T-helper 1 cell treated with Interleukin-12 subunit alpha and Interleukin-12 subunit beta and Interleukin-4 antibody, amounts not matched to agents 30 μg/mL and 1 μg/mL, for 36 hours (primary cell): ENCODE results near the gene SPG7.

Source experiments
- H3K27ac Mint-ChIP-seq: one replicate; pipeline ENCODE4 v1.8.0; 2021; ENCODE audit warnings: mild to moderate bottlenecking, mixed read lengths
- H3K27me3 Mint-ChIP-seq: one replicate; pipeline ENCODE4 v1.8.0; 2021; ENCODE audit warnings: low read depth, mixed read lengths
- H3K36me3 Mint-ChIP-seq: one replicate; pipeline ENCODE4 v1.8.0; 2021; ENCODE audit warnings: low read depth, mixed read lengths
- H3K4me1 Mint-ChIP-seq: one replicate; pipeline ENCODE4 v1.8.0; 2021; ENCODE audit warnings: low read depth, mixed read lengths
- H3K4me3 Mint-ChIP-seq: one replicate; pipeline ENCODE4 v1.8.0; 2021; ENCODE audit warnings: mild to moderate bottlenecking, moderate library complexity, mixed read lengths
- H3K9me3 Mint-ChIP-seq: one replicate; pipeline ENCODE4 v1.8.0; 2021; ENCODE audit warnings: mixed read lengths

Gene SPG7

GRCh38 chr16:89541792-89542191 is 33.6 kb downstream of the SPG7 start:
- H3K9me3 Mint-ChIP-seq: no peaks in the 10 kb centered on the region

GRCh38 chr16:89544113-89544512 is 35.9 kb downstream of the SPG7 start:
- H3K27me3 Mint-ChIP-seq: no peaks in the 10 kb centered on the region
- H3K36me3 Mint-ChIP-seq: peaks cover 6% of the 10 kb centered on the region
- H3K9me3 Mint-ChIP-seq: no peaks in the 10 kb centered on the region
- H3K4me3 Mint-ChIP-seq: no peak overlapping the region
- H3K4me1 Mint-ChIP-seq: peaks cover 6% of the 10 kb centered on the region
- no peak overlapping the region for H3K27ac Mint-ChIP-seq

More at GRCh38 chr16:89541792-89542191, 33.6 kb downstream of the SPG7 start:
- no peaks in the 10 kb centered on the region for H3K27me3 Mint-ChIP-seq
- no peaks in the 10 kb centered on the region for H3K4me1 Mint-ChIP-seq
- H3K27ac Mint-ChIP-seq: no peak overlapping the region
- no peak overlapping the region for H3K4me3 Mint-ChIP-seq
- peaks cover 2% of the 10 kb centered on the region for H3K36me3 Mint-ChIP-seq

GRCh38 chr16:89544713-89545043 is 36.5 kb downstream of the SPG7 start:
- H3K36me3 Mint-ChIP-seq: peaks cover 11% of the 10 kb centered on the region
- peaks cover 10% of the 10 kb centered on the region for H3K4me1 Mint-ChIP-seq
- no peaks in the 10 kb centered on the region for H3K9me3 Mint-ChIP-seq
- H3K4me3 Mint-ChIP-seq: no peak overlapping the region
- no peak overlapping the region for H3K27ac Mint-ChIP-seq
- no peaks in the 10 kb centered on the region for H3K27me3 Mint-ChIP-seq

DNA sequence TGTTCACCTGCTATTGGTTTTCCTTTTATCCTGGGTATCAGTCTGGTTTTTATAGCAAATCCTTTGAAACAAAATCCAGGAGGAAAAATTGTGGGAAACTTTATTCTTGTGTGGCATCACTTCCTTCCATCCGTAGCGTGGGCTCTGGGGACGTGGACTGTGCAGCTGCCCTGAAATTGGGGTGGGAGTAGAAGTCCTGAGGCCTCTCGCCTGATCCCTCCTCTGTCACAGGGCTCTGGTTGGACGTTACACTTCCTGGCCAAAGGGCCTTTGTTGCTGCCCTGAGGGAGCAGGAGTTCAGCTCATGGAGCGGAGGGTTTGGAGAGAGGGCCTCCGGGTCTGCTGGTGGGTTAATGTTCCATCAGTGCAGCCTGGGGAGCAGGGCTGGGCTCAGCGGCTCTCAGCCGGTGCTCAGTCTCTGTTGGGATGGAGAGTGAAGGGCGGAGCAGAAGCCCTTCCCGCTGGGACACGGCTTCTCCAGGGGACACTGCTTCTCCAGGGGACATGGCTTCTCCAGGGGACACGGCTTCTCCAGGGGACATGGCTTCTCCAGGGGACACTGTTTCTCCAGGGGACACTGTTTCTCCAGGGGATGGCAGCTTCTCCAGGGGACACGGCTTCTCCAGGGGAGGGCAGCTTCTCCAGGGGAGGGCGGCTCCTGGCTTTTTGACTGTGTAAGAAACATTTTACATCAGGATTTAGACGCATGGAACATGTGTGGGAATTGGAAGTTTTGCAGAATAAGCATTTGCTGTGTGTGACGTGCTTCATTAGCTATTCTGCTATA is 37.0 kb downstream of the SPG7 start:
- Mint-ChIP-seq H3K27me3 (no peaks in the 10 kb centered on the region), H3K36me3 (peaks cover 11% of the 10 kb centered on the region), H3K27ac (no peak overlapping the region), H3K9me3 (no peaks in the 10 kb centered on the region), H3K4me1 (peaks cover 10% of the 10 kb centered on the region), H3K4me3 (no peak overlapping the region)

DNA sequence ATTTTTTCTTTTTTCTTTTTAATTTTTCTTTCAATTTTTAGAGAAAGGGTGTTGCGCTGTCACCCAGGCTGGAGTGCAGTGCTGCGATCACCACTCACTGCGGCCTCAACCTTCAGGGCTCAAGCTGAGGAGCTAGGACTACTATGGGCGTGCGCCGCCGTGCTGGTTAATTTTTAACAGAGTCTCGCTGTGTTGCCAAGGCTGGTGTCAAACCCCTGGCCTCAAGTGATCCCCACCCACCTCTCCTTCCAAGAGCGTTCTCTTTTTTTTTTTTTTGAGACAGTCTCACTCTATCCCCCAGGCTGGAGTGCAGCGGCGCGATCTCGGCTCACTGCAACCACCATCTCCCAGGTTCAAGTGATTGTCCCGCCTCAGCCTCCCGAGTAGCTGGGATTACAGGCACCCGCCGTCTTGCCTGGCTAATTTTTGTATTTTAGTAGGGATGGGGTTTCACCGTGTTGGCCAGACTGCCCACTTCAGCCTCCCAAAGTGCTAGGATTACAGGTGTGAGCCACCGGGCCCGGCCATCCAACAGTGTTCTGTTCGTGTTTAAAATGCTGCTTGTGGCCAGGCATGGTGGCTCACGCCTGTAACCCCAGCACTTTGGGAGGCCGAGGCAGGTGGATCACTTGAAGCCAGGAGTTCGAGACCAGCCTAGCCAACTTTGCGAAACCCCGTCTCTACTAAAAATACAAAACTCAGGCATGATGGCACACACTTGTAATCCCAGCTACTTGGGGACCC is 37.8 kb downstream of the SPG7 start:
- Mint-ChIP-seq H3K36me3 (peaks cover 11% of the 10 kb centered on the region), H3K9me3 (no peaks in the 10 kb centered on the region), H3K27ac (no peak overlapping the region), H3K4me1 (peaks cover 10% of the 10 kb centered on the region), H3K27me3 (no peaks in the 10 kb centered on the region), H3K4me3 (no peak overlapping the region)

DNA sequence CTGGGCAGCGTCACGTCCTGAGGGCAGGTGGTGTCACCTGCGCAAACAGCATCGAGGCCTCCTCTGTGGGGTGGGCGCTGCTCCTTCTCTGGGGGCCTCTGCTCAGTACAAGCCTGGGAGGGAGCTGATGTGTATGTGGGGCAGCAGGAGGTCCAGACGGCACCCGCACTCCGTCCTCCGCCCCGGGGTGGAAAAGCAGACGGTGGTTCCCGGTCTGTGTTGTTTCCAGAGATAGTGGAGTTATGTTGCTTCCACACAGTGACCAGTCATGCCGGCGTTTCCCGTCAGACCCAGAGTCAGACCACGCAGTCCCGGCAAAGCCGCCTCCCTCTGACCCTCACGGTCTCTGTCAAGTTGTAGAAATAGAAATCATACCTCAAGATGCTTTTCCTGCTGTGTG is 38.6 kb downstream of the SPG7 start:
- peaks cover 10% of the 10 kb centered on the region for H3K4me1 Mint-ChIP-seq
- H3K36me3 Mint-ChIP-seq: peaks cover 11% of the 10 kb centered on the region
- no peaks in the 10 kb centered on the region for H3K27me3 Mint-ChIP-seq
- H3K27ac Mint-ChIP-seq: no peak overlapping the region
- H3K4me3 Mint-ChIP-seq: no peak overlapping the region
- no peaks in the 10 kb centered on the region for H3K9me3 Mint-ChIP-seq

DNA sequence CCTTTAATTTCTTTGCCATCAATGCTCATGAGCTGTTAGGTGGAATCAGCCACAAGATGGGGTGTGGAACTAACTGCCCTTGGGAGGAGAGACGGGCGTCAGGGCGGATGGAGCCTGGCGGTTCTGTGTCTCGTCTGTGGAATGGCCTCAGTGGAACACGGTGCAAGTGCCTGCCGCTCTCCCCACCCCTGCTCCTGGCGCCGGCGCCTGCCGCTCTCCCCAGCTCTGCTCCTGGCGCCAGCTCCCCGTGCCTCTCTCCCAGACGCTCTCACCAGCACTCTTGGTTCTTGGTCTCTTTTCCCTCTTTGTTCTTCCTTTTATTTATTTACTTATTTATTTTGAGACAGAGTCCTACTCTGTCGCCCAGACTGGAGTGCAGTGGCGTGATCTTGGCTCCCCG is 39.1 kb downstream of the SPG7 start:
- H3K36me3 Mint-ChIP-seq: peaks cover 11% of the 10 kb centered on the region
- no peaks in the 10 kb centered on the region for H3K27me3 Mint-ChIP-seq
- H3K27ac Mint-ChIP-seq: no peak overlapping the region
- H3K4me1 Mint-ChIP-seq: peaks cover 10% of the 10 kb centered on the region
- H3K4me3 Mint-ChIP-seq: no peak overlapping the region
- H3K9me3 Mint-ChIP-seq: no peaks in the 10 kb centered on the region

GRCh38 chr16:89547860-89548259 is 39.7 kb downstream of the SPG7 start:
- peaks cover 10% of the 10 kb centered on the region for H3K4me1 Mint-ChIP-seq
- H3K4me3 Mint-ChIP-seq: no peak overlapping the region
- no peaks in the 10 kb centered on the region for H3K27me3 Mint-ChIP-seq
- peaks cover 13% of the 10 kb centered on the region for H3K36me3 Mint-ChIP-seq
- H3K9me3 Mint-ChIP-seq: no peaks in the 10 kb centered on the region
- no peak overlapping the region for H3K27ac Mint-ChIP-seq

DNA sequence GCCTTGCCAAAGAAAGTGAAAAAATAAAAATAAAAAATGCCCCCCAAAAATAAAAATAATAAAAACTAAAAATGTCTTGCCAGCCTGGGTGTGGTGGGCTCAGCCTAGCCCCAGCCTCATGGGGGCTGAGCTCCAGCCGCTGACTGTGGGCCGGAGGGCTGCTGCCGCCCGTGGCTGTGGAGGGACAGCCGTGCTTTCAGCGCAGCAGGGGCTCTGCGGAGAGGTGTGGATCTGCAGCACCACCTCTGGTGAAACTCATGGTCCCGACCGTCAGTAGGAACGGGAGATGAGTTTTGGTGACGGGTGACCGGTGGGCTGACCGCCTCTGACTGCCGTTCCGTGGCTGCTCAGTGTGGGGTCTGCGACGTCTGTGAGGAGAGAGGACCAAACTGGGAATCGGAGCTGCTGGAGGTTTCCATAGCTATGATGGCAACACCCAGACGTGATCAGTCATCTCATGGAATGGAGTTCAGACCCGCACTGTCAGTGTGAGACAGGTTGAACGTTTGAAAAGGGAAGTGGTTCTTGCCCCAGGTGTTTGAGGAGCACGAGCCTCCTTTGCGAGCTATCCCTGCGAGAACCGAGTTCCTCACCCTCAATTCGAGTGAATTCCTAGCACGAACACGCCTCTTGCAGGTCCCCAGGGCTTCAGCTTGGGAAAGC is 40.3 kb downstream of the SPG7 start:
- no peaks in the 10 kb centered on the region for H3K9me3 Mint-ChIP-seq
- H3K4me3 Mint-ChIP-seq: no peak overlapping the region
- H3K36me3 Mint-ChIP-seq: peaks cover 13% of the 10 kb centered on the region
- H3K27ac Mint-ChIP-seq: peak overlapping the region; percentile 52
- H3K4me1 Mint-ChIP-seq: peaks cover 10% of the 10 kb centered on the region
- no peaks in the 10 kb centered on the region for H3K27me3 Mint-ChIP-seq

- H3K36me3 Mint-ChIP-seq: peaks cover 13% of the 10 kb centered on the region
- peaks cover 10% of the 10 kb centered on the region for H3K4me1 Mint-ChIP-seq
- H3K4me3 Mint-ChIP-seq: peak overlapping the region; percentile 21
- no peaks in the 10 kb centered on the region for H3K9me3 Mint-ChIP-seq
- H3K27ac Mint-ChIP-seq: peak overlapping the region; percentile 81
- H3K27me3 Mint-ChIP-seq: no peaks in the 10 kb centered on the region
Observed at GRCh38 chr16:89549007-89549700, 41.0 kb downstream of the SPG7 start.

- H3K27ac Mint-ChIP-seq: no peak overlapping the region
- H3K4me1 Mint-ChIP-seq: peaks cover 10% of the 10 kb centered on the region
- no peaks in the 10 kb centered on the region for H3K9me3 Mint-ChIP-seq
- H3K36me3 Mint-ChIP-seq: peaks cover 13% of the 10 kb centered on the region
- no peak overlapping the region for H3K4me3 Mint-ChIP-seq
- no peaks in the 10 kb centered on the region for H3K27me3 Mint-ChIP-seq
Observed at GRCh38 chr16:89550421-89551007, 42.3 kb downstream of the SPG7 start.

DNA sequence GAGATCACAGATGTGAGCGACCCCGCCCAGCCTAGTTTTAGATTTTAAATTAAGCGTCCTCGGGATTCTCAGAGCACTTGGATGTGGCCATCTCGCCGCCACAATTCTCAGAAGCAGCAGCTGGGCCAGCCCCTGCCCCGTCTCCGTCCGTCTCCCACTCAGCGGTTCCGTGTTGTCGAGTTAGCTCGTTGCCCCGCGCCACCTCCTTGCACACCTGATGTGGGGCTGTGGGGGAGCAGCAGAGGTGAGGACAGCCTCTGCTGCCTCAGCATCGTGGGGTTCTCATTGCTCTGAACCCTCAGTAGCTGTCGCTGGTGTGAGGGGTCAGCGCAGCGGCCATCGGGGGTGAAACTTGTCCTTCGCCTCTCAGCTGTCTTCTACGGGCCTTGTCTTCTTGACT is 44.1 kb downstream of the SPG7 start:
- no peak overlapping the region for H3K27ac Mint-ChIP-seq
- H3K4me1 Mint-ChIP-seq: peaks cover 12% of the 10 kb centered on the region
- no peaks in the 10 kb centered on the region for H3K9me3 Mint-ChIP-seq
- H3K27me3 Mint-ChIP-seq: no peaks in the 10 kb centered on the region
- peaks cover 13% of the 10 kb centered on the region for H3K36me3 Mint-ChIP-seq
- no peak overlapping the region for H3K4me3 Mint-ChIP-seq

DNA sequence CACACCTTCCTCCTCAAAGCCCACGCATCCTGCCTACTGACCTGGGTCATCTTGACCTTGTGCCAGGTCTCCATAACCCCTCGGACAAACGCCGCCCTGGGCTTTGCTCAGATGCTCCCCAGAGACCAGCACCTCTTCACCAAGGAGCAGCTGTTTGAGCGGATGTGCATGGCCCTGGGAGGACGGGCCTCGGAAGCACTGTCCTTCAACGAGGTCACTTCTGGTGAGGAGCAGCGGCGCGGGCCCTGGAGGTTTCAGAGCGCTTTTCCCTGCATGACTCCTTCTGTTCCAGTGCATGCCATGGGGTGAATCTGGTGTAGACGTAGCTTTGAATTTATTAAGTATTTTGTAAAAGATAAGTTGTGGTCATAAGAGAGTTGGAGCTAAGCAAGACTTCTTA is 44.7 kb downstream of the SPG7 start:
- peaks cover 13% of the 10 kb centered on the region for H3K36me3 Mint-ChIP-seq
- no peaks in the 10 kb centered on the region for H3K9me3 Mint-ChIP-seq
- H3K4me3 Mint-ChIP-seq: no peak overlapping the region
- no peak overlapping the region for H3K27ac Mint-ChIP-seq
- H3K27me3 Mint-ChIP-seq: no peaks in the 10 kb centered on the region
- peaks cover 15% of the 10 kb centered on the region for H3K4me1 Mint-ChIP-seq

DNA sequence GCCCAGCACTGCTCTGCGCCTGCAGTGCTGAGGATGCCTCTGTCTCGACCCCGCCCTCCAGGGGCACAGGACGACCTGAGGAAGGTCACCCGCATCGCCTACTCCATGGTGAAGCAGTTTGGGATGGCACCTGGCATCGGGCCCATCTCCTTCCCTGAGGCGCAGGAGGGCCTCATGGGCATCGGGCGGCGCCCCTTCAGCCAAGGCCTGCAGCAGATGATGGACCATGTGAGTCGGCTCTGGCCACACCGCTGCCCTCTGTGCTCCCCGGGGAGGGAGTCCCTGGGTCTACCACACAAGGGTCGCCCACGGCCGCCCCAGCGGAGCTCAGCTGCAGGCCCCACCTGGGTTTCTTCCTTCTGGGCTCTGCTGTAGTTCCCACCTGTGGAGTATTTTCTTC is 45.5 kb downstream of the SPG7 start:
- peaks cover 8% of the 10 kb centered on the region for H3K36me3 Mint-ChIP-seq

More for the DNA sequence above, 45.5 kb downstream of the SPG7 start:
- Mint-ChIP-seq H3K27me3 (no peaks in the 10 kb centered on the region), H3K4me3 (no peak overlapping the region), H3K27ac (no peak overlapping the region), H3K9me3 (no peaks in the 10 kb centered on the region), H3K4me1 (peaks cover 14% of the 10 kb centered on the region)
